HG03439 (cell line): Measurements from ENCODE around the gene CD163L1.
"Not testable (repeated sequence)": the region's sequence is repeated elsewhere in the genome, so short reads cannot be mapped to it uniquely, and the experiment has no call there.

Experiments used
- ATAC-seq: cut with Tn5 transposase; IDR thresholded peaks from one replicate; pipeline ENCODE4 v1.9.1; 2021; ENCODE audit warnings: mild to moderate bottlenecking, moderate library complexity; ENCODE audit not compliant: unreplicated experiment

CD163L1 gene

DNA sequence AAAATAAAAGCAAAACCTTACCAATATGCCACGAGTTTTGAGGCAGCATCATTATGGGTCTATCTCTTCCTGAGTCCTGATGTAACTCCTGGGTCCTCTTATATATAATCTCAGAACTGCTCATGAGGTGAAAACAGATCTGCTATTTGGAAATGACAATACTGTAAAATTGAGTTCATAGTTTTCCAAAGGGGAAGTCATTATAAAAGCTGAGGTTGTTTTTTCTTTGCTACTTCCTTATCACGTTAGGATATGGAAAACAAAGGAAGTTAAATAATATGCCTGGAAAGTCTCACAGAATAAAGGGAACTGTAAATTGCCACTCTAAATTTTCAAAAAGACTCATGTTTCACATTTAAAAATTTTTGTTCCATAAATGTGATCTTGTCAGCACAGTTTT, at the start of gene CD163L1:
TSS of gene CD163L1 (minus strand) at position 78 of the 400 bp plus-strand sequence. CDS start at position 52, 26 bp downstream.
- no peak for ATAC-seq

GRCh38 chr12:7493006-7493405, 49.1 kb upstream of the CD163L1 start:
- ATAC-seq, result no peak

GRCh38 chr12:7486512-7486911, 42.6 kb upstream of the CD163L1 start:
- no peak for ATAC-seq

GRCh38 chr12:7485095-7485494, 41.1 kb upstream of the CD163L1 start:
- no peak for ATAC-seq

- ATAC-seq, result no peak
These were observed 39.4 kb upstream of the CD163L1 start for GRCh38 chr12:7483343-7483742.

DNA sequence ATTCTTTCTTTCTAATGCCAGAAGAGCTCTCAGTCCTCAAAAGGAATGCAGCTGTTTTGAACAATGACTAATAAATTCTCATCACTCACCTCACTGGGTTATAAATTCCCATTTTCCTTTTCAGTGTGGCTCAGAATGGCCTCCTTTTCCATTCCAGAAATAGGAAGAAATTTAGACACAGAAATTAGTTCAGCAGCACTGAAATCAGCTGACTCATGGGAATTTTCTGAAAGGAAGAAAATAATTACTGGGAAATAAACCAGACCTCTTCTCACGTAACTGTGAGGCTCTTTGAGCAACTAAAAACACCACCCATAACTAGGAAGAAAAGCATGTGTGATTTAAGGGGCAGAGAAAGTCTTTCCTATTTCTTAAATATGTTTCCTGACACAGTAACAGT, 35.8 kb upstream of the CD163L1 start:
- ATAC-seq, result no peak

DNA sequence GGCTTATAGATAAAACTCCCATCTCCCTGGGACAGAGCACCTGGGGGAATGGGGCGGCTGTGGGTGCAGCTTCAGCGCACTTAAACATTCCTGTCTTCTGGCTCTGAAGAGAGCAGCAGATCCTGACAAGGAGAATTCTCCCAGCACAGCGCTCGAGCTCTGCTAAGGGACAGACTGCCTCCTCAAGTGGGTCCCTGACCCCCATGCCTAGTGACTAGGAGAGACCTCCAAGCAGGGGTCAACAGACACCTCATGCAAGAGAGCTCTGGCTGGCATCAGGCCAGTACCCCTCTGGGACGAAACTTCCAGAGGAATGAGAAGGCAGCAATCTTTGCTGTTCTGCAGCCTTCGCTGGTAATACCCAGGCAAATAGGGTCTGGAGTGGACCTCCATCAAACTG, 28.1 kb upstream of the CD163L1 start:
- no peak for ATAC-seq

- no peak for ATAC-seq
These were observed 16.7 kb upstream of the CD163L1 start for GRCh38 chr12:7460375-7461259.

GRCh38 chr12:7459973-7460372, 16.0 kb upstream of the CD163L1 start:
- ATAC-seq, result no peak

- no peak for ATAC-seq
These were observed 7.8 kb upstream of the CD163L1 start for GRCh38 chr12:7451756-7452155.

DNA sequence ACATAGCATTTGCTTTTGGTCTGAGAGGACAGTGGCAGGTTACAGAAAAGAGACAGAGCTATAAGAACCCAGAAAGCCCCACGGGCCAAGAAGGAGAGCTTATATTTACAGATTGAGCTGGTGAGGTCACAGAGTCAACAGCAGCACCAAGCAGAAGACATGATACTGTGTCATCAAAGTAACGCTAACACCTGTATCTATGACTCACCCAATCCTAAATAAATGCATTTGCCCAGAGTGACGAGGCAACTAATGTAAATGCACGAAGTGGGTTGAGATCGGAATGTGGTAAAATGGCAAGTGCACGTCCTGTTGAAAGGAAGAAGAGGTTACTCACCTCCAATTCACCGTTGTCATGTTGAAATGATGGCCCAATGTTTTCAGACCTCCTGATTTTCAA, 6.7 kb upstream of the CD163L1 start:
- no peak for ATAC-seq

DNA sequence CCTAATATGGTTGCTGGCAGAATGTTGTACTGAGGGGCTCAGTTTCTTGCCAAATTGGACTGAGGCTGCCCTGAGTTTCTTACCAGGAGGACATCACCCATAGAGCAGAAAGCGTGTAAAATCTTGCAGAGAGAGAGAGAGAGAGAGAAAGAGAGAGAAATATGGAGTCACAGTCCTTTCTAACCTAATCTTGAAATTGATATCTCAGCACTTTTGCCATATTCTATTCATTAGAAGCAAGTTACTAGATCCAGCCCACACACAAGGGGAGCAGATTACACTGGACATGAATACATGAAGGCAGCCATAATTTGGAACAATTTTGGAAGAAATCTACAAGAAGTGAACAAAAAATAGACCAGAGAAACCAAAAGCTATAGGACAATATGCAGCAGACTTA, 4.1 kb upstream of the CD163L1 start:
- ATAC-seq, result no peak

DNA sequence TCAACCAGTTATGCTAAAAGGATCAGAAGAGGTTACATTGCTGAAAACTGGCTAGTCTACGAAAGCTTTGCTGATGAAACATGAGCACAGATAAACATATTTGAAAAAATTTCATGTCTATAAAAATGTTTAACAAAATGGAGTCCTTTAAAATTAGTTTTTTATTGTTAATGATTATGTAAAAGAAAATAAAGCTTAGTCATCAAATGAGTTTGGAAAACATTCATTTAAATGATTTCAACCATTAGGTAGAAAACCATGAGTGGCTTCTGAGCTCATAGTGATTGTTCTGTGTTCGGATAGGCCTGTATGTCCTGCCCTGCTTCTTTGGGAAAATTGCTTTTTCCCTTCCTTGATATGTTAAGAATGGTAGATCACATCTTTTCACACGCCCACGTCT, 584 bp upstream of the CD163L1 start:
- no peak for ATAC-seq

DNA sequence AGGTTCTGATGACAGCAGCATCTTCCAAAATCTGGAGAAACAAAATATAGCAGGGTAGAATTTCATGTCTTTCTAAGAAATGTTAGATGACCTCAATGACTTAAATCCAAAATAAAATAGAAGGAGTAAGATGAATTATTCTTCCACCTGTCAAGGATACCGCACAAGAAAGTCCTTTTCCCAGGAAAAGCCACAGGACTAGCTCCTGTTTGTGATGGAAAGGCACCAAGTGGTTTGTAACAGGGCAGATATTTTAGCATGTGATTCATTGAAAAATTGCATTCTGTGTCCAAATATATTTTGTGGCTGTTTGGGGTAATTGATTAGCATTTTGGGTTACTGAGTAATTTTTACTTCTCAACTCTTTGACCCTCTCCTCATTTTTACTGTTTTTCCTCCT, 2.7 kb downstream of the CD163L1 start:
- no peak for ATAC-seq

DNA sequence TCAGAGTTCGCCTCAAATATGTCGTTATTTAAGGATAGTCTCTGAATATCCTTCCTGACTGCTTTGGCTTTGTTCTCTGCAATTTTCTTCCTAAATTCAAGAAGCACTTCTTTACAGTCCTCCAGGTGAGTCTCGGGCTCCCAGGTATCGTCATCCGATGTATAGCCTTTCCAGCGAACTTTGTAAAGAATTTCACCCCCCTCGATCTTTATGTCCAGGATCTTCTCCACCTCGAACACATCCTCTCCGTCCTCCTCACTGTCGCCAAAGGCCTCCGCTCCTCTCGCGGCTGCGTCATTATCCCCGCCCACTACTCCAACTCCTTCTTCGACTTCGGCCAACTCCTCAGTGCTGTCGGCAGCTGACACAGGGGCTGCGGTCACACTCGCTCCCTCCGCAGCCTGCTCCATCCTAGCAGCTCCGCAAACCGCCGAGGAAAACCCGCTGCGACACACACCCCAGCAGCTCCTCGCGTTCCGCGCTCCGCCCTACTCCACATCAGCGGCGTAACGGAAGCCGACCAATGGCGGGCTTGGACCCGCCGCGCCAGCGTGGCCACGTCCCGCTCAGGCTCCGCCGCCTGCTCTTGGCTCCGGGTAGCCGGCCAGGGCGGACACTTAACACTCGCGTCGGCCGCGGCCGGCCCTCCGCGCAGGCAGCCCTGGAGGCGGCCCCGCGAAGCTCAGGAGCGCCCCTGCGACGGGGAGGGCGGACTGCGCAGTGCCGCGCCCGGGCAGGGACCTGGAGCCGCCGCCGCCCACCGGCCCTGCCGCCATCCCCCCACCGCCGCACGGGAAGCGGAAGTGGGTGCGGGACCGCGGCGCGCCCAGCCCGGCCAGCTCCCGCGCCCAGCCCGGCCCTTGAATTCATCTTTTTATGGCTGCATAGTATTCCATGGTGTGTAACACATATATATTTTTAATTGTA, 4.1 kb downstream of the CD163L1 start:
- ATAC-seq, result no peak

DNA sequence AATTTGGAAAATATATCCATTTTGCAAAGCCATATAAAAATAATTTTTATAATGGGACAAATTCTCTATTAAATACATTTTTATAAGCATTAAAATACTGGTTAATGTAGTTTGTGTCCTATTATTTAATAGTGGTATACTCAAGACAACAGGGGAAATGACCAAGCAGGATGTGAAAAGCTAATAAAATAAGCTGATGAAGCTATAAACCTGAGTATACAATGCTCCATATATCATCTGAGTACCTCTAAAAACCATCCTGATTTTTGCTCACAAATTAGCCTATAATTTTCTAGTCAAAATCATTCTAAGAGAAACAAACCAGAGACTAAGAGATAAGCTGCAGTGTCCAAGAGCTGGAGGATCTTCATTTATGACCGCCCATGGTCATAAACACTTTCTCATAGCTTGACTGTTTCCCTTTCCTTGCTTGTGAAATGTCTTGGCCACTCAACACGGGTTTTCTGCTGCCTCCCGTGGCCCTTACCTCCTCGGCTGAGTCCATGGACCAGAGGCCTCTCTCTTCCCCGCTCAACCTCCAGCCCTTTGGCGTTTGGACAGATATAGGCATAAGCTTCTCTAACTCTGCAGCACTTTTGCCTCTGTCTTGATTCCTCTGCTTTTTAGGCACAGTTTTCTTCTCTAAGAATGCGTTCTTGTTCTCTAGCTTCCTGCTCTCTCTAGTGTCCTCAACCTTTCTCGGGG, 5.5 kb downstream of the CD163L1 start:
- ATAC-seq, result not testable (repeated sequence)

DNA sequence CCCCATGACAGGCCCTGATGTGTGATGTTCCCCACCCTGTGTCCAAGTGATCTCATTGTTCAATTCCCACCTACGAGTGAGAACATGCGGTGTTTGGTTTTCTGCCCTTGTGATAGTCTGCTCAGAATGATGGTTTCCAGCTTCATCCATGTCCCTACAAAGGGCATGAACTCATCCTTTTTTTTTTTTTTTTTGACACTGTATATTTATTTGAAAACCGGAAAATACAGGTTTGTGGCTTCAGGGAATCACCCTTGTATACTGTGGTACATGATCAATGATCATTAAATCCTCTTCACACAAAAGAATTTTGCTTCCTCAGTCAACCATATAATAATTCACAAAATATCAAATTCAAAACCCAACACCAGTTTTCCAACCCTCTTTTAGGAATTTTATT, 6.5 kb downstream of the CD163L1 start:
- ATAC-seq, result not testable (repeated sequence)

GRCh38 chr12:7434670-7435069, 9.3 kb downstream of the CD163L1 start:
- no peak for ATAC-seq

- no peak for ATAC-seq
These were observed 10.6 kb downstream of the CD163L1 start for GRCh38 chr12:7433276-7433822.

- ATAC-seq, result no peak
These were observed 11.8 kb downstream of the CD163L1 start for GRCh38 chr12:7431993-7432685.
